ENCODE measurements around the gene TJAP1.

Gene TJAP1

GRCh38 chr6:43477235-43478007 lies at the start of gene TJAP1:
Gene TJAP1 (plus strand): TSS chr6:43477570. CDS start chr6:43499002, 21,432 bp downstream.
- peak; percentile 90 for FAIRE-seq
- peak; percentile 87 for DNase-seq (ENCODE audit: insufficient read length, low spot score)

- FAIRE-seq (peak; percentile 8), DNase-seq (ENCODE audit: insufficient read length, low spot score) (no peak)
Observed at GRCh38 chr6:43428112-43428570, 49.2 kb upstream of the TJAP1 start.

GRCh38 chr6:43428874-43429273 lies 48.5 kb upstream of the TJAP1 start:
- DNase-seq (ENCODE audit: insufficient read length, low spot score) (no peak), FAIRE-seq (no peak)

- DNase-seq (ENCODE audit: insufficient read length, low spot score) (no peak), FAIRE-seq (no peak)
Observed at GRCh38 chr6:43432009-43432945, 45.1 kb upstream of the TJAP1 start.

- DNase-seq (ENCODE audit: insufficient read length, low spot score) (no peak), FAIRE-seq (no peak)
Observed at GRCh38 chr6:43433148-43433547, 44.2 kb upstream of the TJAP1 start.

GRCh38 chr6:43434001-43434840 lies 43.1 kb upstream of the TJAP1 start:
- FAIRE-seq (no peak), DNase-seq (ENCODE audit: insufficient read length, low spot score) (no peak)

- no peak for FAIRE-seq
- no peak for DNase-seq (ENCODE audit: insufficient read length, low spot score)
Observed at GRCh38 chr6:43434943-43435342, 42.4 kb upstream of the TJAP1 start.

- no peak for FAIRE-seq
- DNase-seq (ENCODE audit: insufficient read length, low spot score) = no peak
Observed at GRCh38 chr6:43435682-43436437, 41.5 kb upstream of the TJAP1 start.

- FAIRE-seq (no peak), DNase-seq (ENCODE audit: insufficient read length, low spot score) (no peak)
Observed at GRCh38 chr6:43436577-43437282, 40.6 kb upstream of the TJAP1 start.

- DNase-seq (ENCODE audit: insufficient read length, low spot score) = no peak
- no peak for FAIRE-seq
Observed at GRCh38 chr6:43437700-43438099, 39.7 kb upstream of the TJAP1 start.

GRCh38 chr6:43442935-43443334 lies 34.4 kb upstream of the TJAP1 start:
- no peak for DNase-seq (ENCODE audit: insufficient read length, low spot score)
- FAIRE-seq = no peak

GRCh38 chr6:43444036-43444435 lies 33.3 kb upstream of the TJAP1 start:
- FAIRE-seq (no peak), DNase-seq (ENCODE audit: insufficient read length, low spot score) (no peak)

GRCh38 chr6:43444582-43444981 lies 32.8 kb upstream of the TJAP1 start:
- FAIRE-seq = no peak
- no peak for DNase-seq (ENCODE audit: insufficient read length, low spot score)

- FAIRE-seq (no peak), DNase-seq (ENCODE audit: insufficient read length, low spot score) (no peak)
Observed at GRCh38 chr6:43445576-43445975, 31.8 kb upstream of the TJAP1 start.

- no peak for FAIRE-seq
- no peak for DNase-seq (ENCODE audit: insufficient read length, low spot score)
Observed at GRCh38 chr6:43447604-43448003, 29.8 kb upstream of the TJAP1 start.

- no peak for DNase-seq (ENCODE audit: insufficient read length, low spot score)
- FAIRE-seq = no peak
Observed at GRCh38 chr6:43448916-43449315, 28.5 kb upstream of the TJAP1 start.

- DNase-seq (ENCODE audit: insufficient read length, low spot score) (no peak), FAIRE-seq (no peak)
Observed at GRCh38 chr6:43450699-43451131, 26.7 kb upstream of the TJAP1 start.

- FAIRE-seq = no peak
- no peak for DNase-seq (ENCODE audit: insufficient read length, low spot score)
Observed at GRCh38 chr6:43451348-43451747, 26.0 kb upstream of the TJAP1 start.

- DNase-seq (ENCODE audit: insufficient read length, low spot score) = no peak
- FAIRE-seq = no peak
Observed at GRCh38 chr6:43451939-43452338, 25.4 kb upstream of the TJAP1 start.

Data from GM19239 (cell line).